Neutrophil (primary cell): ENCODE data around the gene ERVFRD-1.

Experiments
- H3K27ac ChIP-seq: fragments of 200-600 bp; sonication (generic); 2 replicates; pipeline ENCODE4 v1.5.1; 2016; ENCODE audit warnings: mild to moderate bottlenecking, moderate library complexity
- H3K27me3 ChIP-seq: fragments of 200-600 bp; sonication (generic); 2 replicates; pipeline ENCODE4 v1.6.0; 2016; ENCODE audit warnings: mild to moderate bottlenecking
- H3K36me3 ChIP-seq: fragments of 200-600 bp; sonication (generic); 2 replicates; pipeline ENCODE4 v1.5.1; 2017
- H3K4me1 ChIP-seq, 2 experiments: fragments of 200-600 bp in 1 of 2; sonication (generic) in 1 of 2; 1 replicate in 1 of 2; 2 replicates in 1 of 2; pipeline versions ENCODE4 v1.5.1 to v1.6.1; 2013 to 2016; ENCODE audit warnings: low read depth in 1 of 2, low read length in 1 of 2, mild to moderate bottlenecking in 1 of 2, moderate library complexity in 1 of 2; ENCODE audit not compliant: control insufficient read depth in 1 of 2, insufficient read depth in 1 of 2
- H3K4me3 ChIP-seq, 2 experiments: fragments of 200-600 bp in 1 of 2; sonication (generic) in 1 of 2; 1 replicate in 1 of 2; 2 replicates in 1 of 2; pipeline ENCODE4 v1.5.1; 2013 to 2016; ENCODE audit warnings: low read depth in 1 of 2, low read length in 1 of 2, mild to moderate bottlenecking in 1 of 2, moderate library complexity in 1 of 2
- H3K9me3 ChIP-seq: fragments of 200-600 bp; sonication (generic); 2 replicates; pipeline ENCODE4 v1.5.1; 2016
- TF ChIP-seq, protein P1 (sequence below): fragments of 200-600 bp; sonication (generic); IDR thresholded peaks from 2 replicates; pipeline ENCODE4 v1.5.1; 2016; ENCODE audit warnings: antibody characterized with exemption

Gene ERVFRD-1

DNA sequence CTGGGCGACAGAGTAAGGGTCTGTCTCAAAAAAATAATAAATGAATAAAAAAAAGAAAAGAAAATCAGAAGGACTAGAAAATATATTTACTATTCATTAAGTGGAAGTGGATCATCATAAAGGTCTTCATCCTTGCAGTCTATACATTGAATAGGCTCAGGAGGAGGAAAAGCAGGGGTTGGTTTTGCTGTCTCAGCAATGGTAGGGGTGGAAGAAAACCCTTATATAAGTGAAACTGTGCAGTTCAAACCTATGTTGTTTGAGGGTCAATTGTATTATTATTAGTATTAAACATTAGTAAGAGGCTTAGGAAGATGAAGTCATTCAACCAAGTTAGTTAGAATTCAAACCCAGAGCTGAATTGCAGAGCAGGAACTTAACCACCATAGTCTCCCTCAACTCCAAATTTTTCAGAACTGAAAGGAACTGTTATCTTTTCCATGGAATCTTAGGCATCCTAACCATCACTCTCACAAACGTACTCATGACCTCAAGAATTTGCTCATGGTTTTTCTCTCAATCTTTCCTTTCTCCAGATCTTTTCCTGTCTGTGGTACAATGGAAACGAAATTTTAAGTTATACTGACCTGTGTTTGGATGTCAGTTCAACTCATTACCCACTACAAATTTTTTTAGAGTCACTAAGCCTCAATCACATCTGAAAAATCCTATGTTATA, 25.6 kb downstream of the ERVFRD-1 start:
- Histone ChIP-seq H3K4me3 (no peak overlapping the region), H3K27ac (no peak overlapping the region), H3K36me3 (no peaks in the 10 kb centered on the region), H3K27me3 (no peaks in the 10 kb centered on the region), H3K9me3 (no peaks in the 10 kb centered on the region), H3K4me1 (no peaks in the 10 kb centered on the region)
- TF ChIP-seq, protein P1, sequence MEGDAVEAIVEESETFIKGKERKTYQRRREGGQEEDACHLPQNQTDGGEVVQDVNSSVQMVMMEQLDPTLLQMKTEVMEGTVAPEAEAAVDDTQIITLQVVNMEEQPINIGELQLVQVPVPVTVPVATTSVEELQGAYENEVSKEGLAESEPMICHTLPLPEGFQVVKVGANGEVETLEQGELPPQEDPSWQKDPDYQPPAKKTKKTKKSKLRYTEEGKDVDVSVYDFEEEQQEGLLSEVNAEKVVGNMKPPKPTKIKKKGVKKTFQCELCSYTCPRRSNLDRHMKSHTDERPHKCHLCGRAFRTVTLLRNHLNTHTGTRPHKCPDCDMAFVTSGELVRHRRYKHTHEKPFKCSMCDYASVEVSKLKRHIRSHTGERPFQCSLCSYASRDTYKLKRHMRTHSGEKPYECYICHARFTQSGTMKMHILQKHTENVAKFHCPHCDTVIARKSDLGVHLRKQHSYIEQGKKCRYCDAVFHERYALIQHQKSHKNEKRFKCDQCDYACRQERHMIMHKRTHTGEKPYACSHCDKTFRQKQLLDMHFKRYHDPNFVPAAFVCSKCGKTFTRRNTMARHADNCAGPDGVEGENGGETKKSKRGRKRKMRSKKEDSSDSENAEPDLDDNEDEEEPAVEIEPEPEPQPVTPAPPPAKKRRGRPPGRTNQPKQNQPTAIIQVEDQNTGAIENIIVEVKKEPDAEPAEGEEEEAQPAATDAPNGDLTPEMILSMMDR: no peak

DNA sequence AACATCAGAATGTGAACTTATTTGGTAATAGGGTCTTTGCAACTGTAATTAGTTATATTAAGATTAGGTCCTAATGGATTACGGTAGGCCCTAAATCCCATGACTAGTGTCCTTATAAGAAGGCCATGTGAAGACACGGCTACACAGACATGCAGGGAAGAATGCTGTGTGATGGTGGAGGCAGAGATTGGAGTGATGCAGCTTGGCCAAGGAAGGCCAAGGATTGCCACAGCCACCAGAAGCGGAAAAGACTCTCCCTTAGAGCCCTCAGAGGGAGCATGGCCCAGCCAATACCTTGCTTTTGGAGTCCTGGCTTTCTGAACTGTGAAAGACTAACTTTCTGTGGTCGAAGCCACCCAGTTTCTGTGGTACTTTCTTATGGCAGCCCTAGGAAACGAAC, 27.6 kb downstream of the ERVFRD-1 start:
- Histone ChIP-seq H3K4me1 (no peaks in the 10 kb centered on the region), H3K4me3 (no peak overlapping the region), H3K36me3 (no peaks in the 10 kb centered on the region), H3K9me3 (no peaks in the 10 kb centered on the region), H3K27me3 (no peaks in the 10 kb centered on the region), H3K27ac (no peak overlapping the region)
- TF ChIP-seq, protein P1: no peak

DNA sequence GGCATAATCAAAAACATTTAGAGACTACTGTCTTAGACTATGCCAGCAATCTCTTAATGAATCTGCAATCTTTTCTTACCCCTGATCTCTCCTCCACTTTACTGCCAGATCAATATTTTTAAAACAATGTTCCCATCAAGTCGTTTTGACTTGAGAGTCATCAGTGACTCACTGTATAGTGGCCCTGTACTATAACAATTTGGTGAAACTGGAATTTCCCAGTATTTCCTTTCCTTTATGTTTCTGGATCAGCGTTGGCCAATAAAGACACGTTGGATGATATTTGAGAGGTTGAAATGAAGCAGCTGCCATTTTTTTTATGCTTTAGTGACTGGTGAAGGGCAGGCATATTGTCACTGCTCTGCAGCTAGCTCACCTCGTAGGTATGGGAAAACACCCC, 28.0 kb downstream of the ERVFRD-1 start:
- Histone ChIP-seq H3K4me1 (no peaks in the 10 kb centered on the region), H3K4me3 (no peak overlapping the region), H3K9me3 (no peaks in the 10 kb centered on the region), H3K36me3 (no peaks in the 10 kb centered on the region), H3K27me3 (no peaks in the 10 kb centered on the region), H3K27ac (no peak overlapping the region)
- TF ChIP-seq, protein P1: no peak

DNA sequence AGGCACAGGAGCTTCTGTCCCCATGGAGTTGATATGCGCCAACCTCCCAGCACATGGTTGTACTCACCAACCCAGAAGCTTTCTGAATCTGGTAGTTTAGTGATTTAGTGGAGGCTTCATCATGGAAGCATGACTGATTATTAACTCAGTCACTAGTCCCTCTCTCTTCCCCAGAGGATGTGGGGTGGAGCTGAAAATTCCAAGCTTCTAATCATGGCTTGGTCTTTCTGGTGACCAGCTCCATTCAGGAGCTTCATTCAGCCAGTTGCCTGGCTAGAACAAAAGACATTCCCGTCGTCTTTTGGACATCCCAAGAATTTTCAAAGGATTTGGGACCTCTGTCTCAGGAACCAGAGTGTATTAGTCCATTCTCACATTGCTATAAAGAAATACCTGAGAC, 31.2 kb downstream of the ERVFRD-1 start:
- Histone ChIP-seq H3K36me3 (no peaks in the 10 kb centered on the region), H3K27ac (no peak overlapping the region), H3K4me1 (no peaks in the 10 kb centered on the region), H3K4me3 (no peak overlapping the region), H3K9me3 (no peaks in the 10 kb centered on the region), H3K27me3 (no peaks in the 10 kb centered on the region)
- TF ChIP-seq, protein P1: no peak

DNA sequence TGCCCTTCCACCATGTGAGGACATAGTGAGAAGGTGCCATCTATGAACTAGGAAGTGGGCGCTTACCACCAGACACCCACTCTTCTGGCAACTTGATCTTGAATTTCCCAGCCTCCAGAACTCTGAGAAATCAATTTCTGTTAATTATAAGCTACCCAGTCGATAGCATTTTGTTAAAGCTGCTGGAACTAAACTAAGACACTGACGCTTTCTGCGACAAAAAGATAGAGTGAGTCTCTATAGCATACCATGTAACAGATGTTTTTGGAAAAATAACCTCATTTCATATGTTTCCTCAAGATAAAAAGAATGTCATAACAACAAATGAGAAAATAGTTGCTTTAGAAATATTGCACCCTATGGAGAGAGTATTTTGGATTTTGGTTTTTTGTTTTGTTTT, 33.3 kb downstream of the ERVFRD-1 start:
- Histone ChIP-seq H3K36me3 (no peaks in the 10 kb centered on the region), H3K4me3 (no peak overlapping the region), H3K4me1 (no peaks in the 10 kb centered on the region), H3K9me3 (no peaks in the 10 kb centered on the region), H3K27ac (no peak overlapping the region), H3K27me3 (peaks cover 3% of the 10 kb centered on the region)
- TF ChIP-seq, protein P1: no peak
